Mucosa of rectum (tissue), 2 donors: ENCODE measurements around the gene PRKD2.
A peak's percentile ranks its signal among the peaks of the same experiment; 100 is the strongest.
"Not testable (repeated sequence)": the region's sequence is repeated elsewhere in the genome, so short reads cannot be mapped to it uniquely, and the experiment has no call there.

Experiments used
- H3K27ac ChIP-seq, 2 donors: one replicate each; pipeline ENCODE4 v1.7.0; 2013; ENCODE audit warnings: inconsistent platforms in 2 of 2, low read depth in 2 of 2, low read length in 2 of 2
- H3K27me3 ChIP-seq, 2 donors: one replicate each; pipeline ENCODE4 v1.7.0; 2013; ENCODE audit warnings: low read length in 2 of 2; ENCODE audit not compliant: control insufficient read depth in 2 of 2, insufficient read depth in 2 of 2
- H3K36me3 ChIP-seq, 2 donors: one replicate each; pipeline ENCODE4 v1.7.0; 2013; ENCODE audit warnings: low read length in 2 of 2; ENCODE audit not compliant: control insufficient read depth in 2 of 2, insufficient read depth in 2 of 2
- H3K4me1 ChIP-seq, 2 donors: one replicate each; pipeline ENCODE4 v1.7.0; 2013; ENCODE audit warnings: low read length in 2 of 2, mild to moderate bottlenecking in 1 of 2; ENCODE audit not compliant: control insufficient read depth in 2 of 2, insufficient read depth in 2 of 2
- H3K4me3 ChIP-seq, 2 donors: one replicate each; pipeline ENCODE4 v1.7.0; 2013; ENCODE audit warnings: low read length in 2 of 2
- H3K9ac ChIP-seq, 2 donors: one replicate each; pipeline ENCODE4 v1.7.0; 2013; ENCODE audit warnings: low read length in 2 of 2, low read depth in 1 of 2, mild to moderate bottlenecking in 1 of 2
- H3K9me3 ChIP-seq, 2 donors: one replicate each; pipeline ENCODE4 v1.7.0; 2013; ENCODE audit warnings: low read length in 2 of 2; ENCODE audit not compliant: control insufficient read depth in 2 of 2
- donor health status: healthy.
- donor health status: Normal muscosa, but diverticular disease.

Gene PRKD2

GRCh38 chr19:46718934-46719622 is 2.2 kb upstream of the PRKD2 start:
- peaks cover 22 to 27% of the 10 kb centered on the region in 2 donors for H3K4me1 ChIP-seq
- no peaks in the 10 kb centered on the region for H3K9me3 ChIP-seq
- peaks cover 30 to 34% of the 10 kb centered on the region in 2 donors for H3K36me3 ChIP-seq
- no peaks in the 10 kb centered on the region for H3K27me3 ChIP-seq
- no peak overlapping the region for H3K4me3 ChIP-seq
- no peak overlapping the region for H3K9ac ChIP-seq
- peak overlapping the region in 1 of 2 donors; percentile 83 for H3K27ac ChIP-seq

GRCh38 chr19:46718157-46718933 is 1.4 kb upstream of the PRKD2 start:
- H3K4me3 ChIP-seq, result peak overlapping the region in 1 of 2 donors; percentile 90
- H3K27ac ChIP-seq, result peak overlapping the region; percentile 35 to 83
- peak overlapping the region; percentile 47 to 89 for H3K9ac ChIP-seq
- H3K4me1 ChIP-seq, result peaks cover 22 to 28% of the 10 kb centered on the region in 2 donors
- no peaks in the 10 kb centered on the region for H3K27me3 ChIP-seq
- peaks cover 27 to 29% of the 10 kb centered on the region in 2 donors for H3K36me3 ChIP-seq
- H3K9me3 ChIP-seq, result no peaks in the 10 kb centered on the region

- no peaks in the 10 kb centered on the region for H3K9me3 ChIP-seq
- peak overlapping the region; percentile 87 to 89 for H3K9ac ChIP-seq
- H3K27ac ChIP-seq, result peak overlapping the region; percentile 35 to 83
- H3K36me3 ChIP-seq, result peaks cover 22% of the 10 kb centered on the region in 2 donors
- peaks cover 22 to 29% of the 10 kb centered on the region in 2 donors for H3K4me1 ChIP-seq
- peak overlapping the region; percentile 85 to 90 for H3K4me3 ChIP-seq
- H3K27me3 ChIP-seq, result no peaks in the 10 kb centered on the region
Measured at GRCh38 chr19:46717716-46718143, 816 bp upstream of the PRKD2 start.

GRCh38 chr19:46716672-46717033 is 261 bp downstream of the PRKD2 start:
- Histone ChIP-seq H3K36me3 (peaks cover 13 to 14% of the 10 kb centered on the region in 2 donors), H3K9me3 (no peaks in the 10 kb centered on the region), H3K4me3 (peak overlapping the region; percentile 85 to 90), H3K4me1 (peaks cover 22 to 29% of the 10 kb centered on the region in 2 donors), H3K27ac (peak overlapping the region; percentile 83 to 85), H3K9ac (peak overlapping the region; percentile 78 to 83), H3K27me3 (no peaks in the 10 kb centered on the region)

GRCh38 chr19:46715975-46716671 is 791 bp downstream of the PRKD2 start:
- H3K27me3 ChIP-seq, result no peaks in the 10 kb centered on the region
- H3K36me3 ChIP-seq, result peaks cover 8 to 10% of the 10 kb centered on the region in 2 donors
- no peaks in the 10 kb centered on the region for H3K9me3 ChIP-seq
- peaks cover 22 to 29% of the 10 kb centered on the region in 2 donors for H3K4me1 ChIP-seq
- peak overlapping the region; percentile 78 to 83 for H3K9ac ChIP-seq
- H3K4me3 ChIP-seq, result peak overlapping the region; percentile 85 to 90
- H3K27ac ChIP-seq, result peak overlapping the region; percentile 83 to 85

DNA sequence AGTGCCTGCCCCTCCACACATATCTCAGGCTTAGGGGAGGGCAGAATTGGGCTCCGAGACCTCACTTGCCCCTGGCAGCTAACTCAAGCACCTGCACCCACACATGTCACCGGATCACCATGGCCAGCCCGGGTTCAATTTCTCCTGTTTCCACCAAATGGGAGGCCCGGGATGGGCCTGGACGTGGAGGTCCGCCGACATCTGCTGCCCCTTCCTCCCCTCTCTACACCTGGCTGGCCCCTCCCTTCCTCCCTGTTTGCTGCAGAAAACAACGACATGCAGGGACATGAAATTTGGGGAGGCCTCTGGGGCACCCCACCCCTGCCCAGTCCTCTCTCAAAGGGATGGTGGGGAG is 1.3 kb downstream of the PRKD2 start:
- peaks cover 5% of the 10 kb centered on the region in 2 donors for H3K36me3 ChIP-seq
- H3K27me3 ChIP-seq, result no peaks in the 10 kb centered on the region
- peak overlapping the region; percentile 83 to 85 for H3K27ac ChIP-seq
- H3K4me1 ChIP-seq, result peaks cover 22 to 29% of the 10 kb centered on the region in 2 donors
- H3K9ac ChIP-seq, result peak overlapping the region; percentile 78 to 83
- no peaks in the 10 kb centered on the region for H3K9me3 ChIP-seq
- H3K4me3 ChIP-seq, result peak overlapping the region; percentile 85 to 90

DNA sequence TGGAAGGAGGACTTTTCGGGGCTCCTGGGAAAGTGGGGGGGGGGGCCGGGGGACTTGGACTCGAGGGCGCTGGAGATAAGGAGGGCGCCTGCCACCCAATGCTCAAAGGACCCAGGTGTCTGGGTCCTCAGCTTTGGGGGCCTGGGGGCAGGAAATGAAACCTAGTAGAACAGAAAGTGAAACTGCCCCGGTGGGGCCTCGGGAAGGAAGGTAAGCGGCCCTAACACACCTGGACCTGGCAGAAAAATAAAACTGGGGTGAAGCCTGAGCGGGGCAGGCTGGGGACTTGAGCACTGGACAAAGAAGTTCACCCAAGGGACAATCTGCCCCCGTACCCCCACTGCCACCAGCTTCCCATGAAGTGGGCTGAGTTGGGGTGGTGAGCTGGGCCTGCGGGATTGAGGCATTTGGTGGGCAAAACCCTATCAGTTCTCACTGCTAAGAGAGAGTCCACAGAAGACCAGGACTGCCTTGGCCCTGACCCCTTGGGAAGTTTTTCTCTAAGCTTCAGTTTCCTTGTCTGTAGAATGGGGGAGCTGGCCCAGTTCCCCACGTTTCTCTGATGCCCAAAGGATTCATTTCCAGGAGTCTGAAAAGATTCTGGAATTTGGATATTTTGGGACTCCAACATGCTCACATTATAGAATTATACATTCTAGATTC is 2.3 kb downstream of the PRKD2 start:
- Histone ChIP-seq H3K36me3 (peaks cover 2 to 7% of the 10 kb centered on the region in 2 donors), H3K27ac (peak overlapping the region; percentile 83 to 85), H3K27me3 (no peaks in the 10 kb centered on the region), H3K9ac (peak overlapping the region; percentile 78 to 83), H3K4me1 (peaks cover 22 to 25% of the 10 kb centered on the region in 2 donors), H3K9me3 (no peaks in the 10 kb centered on the region), H3K4me3 (peak overlapping the region; percentile 85 to 90)

- Histone ChIP-seq H3K9ac (peak overlapping the region; percentile 44 to 78), H3K27me3 (no peaks in the 10 kb centered on the region), H3K9me3 (no peaks in the 10 kb centered on the region), H3K27ac (peak overlapping the region; percentile 83 to 85), H3K36me3 (peaks cover 4 to 8% of the 10 kb centered on the region in 2 donors), H3K4me3 (peak overlapping the region; percentile 85 to 90), H3K4me1 (peaks cover 22 to 25% of the 10 kb centered on the region in 2 donors)
Measured at GRCh38 chr19:46713781-46714443, 3.0 kb downstream of the PRKD2 start.

DNA sequence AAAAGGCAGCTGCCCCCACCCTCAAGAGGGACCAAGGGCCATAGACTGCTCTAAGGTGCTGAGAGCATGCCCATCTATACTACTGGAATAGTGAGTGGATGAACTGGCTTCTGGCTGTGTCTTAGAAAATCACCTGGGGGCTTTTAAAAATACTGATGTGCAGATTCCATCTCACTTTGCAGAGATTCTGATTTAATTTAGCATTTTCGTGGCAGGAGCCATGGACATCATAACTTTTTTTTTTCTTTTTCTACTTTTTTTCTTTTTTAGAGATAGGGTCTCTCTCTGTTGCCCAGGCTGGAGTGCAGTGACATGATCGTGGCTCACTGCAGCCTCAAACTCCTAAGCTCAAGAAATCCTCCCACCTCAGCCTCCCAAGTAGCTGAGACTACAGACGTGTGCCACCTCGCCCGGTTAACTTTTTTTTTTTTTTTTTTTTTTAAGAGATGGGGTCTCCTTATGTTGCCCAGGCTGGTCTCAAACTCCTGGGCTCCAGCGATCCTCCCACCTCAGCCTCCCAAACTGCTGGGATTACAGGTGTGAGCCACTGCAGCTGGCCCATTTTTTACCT is 4.1 kb downstream of the PRKD2 start:
- Histone ChIP-seq H3K4me1 (peaks cover 18 to 20% of the 10 kb centered on the region in 2 donors), H3K36me3 (peaks cover 9 to 15% of the 10 kb centered on the region in 2 donors)
- H3K9ac ChIP-seq, H3K4me3 ChIP-seq, H3K9me3 ChIP-seq, H3K27me3 ChIP-seq, H3K27ac ChIP-seq: not testable (repeated sequence)
